CD4-positive, alpha-beta T cell treated with Interleukin-1 beta for 1 hour (primary cell): Measurements from ENCODE around the gene LRP1-AS.
A peak's percentile ranks its signal among the peaks of the same experiment; 100 is the strongest.
"Not testable (repeated sequence)": the region's sequence is repeated elsewhere in the genome, so short reads cannot be mapped to it uniquely, and the experiment has no call there.

Experiments used
- DNase-seq, 2 donors: peaks; one replicate each; pipeline ENCODE4 v3.0.0-alpha.2; 2020 to 2022

Gene LRP1-AS

GRCh38 chr12:57138526-57139272, 8.7 kb downstream of the LRP1-AS start:
- DNase-seq, result no peak

DNA sequence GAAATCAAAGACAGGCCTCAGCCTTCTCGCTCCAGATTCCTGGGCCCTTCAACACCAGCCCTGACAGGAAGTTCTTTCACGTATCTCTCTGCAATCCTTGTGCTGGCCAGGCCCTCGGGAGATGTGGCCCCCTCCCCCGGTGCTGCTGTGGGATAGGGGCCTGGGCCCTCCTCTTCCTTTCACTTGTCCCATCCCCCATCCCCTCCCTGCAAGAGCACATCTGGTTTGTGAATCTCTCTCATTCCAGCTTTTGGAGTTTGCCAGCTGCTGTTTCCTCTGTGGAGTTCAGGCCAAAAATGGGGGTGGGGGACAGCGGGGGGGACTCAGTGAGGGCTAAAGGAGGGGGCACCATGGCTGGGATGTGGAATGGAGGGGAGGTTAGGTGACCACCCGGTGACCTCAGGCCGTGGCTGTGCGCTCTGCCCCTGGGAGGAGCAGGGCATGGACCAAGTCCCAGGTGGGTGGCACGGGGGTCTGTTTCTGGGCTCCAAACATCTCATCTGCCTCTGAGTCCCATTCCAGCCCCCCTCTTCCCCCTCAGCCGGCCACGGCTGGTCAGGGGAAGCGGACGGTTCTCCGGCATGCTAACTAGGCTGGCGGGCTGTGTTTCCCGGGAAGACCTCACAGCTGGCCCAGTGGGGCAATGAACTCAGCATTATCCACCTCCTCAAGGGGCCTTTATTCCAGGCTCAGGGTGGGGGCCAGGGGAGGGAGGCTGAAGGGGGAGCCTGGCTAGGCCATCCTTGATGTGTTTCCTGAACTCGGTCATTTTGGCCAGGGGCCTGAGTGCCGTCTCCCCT, 11.7 kb downstream of the LRP1-AS start:
- DNase-seq, result no peak

GRCh38 chr12:57134949-57135348, 12.5 kb downstream of the LRP1-AS start:
- no peak for DNase-seq

GRCh38 chr12:57133916-57134315, 13.5 kb downstream of the LRP1-AS start:
- no peak for DNase-seq

GRCh38 chr12:57133013-57133569, 14.3 kb downstream of the LRP1-AS start:
- DNase-seq, result no peak

DNA sequence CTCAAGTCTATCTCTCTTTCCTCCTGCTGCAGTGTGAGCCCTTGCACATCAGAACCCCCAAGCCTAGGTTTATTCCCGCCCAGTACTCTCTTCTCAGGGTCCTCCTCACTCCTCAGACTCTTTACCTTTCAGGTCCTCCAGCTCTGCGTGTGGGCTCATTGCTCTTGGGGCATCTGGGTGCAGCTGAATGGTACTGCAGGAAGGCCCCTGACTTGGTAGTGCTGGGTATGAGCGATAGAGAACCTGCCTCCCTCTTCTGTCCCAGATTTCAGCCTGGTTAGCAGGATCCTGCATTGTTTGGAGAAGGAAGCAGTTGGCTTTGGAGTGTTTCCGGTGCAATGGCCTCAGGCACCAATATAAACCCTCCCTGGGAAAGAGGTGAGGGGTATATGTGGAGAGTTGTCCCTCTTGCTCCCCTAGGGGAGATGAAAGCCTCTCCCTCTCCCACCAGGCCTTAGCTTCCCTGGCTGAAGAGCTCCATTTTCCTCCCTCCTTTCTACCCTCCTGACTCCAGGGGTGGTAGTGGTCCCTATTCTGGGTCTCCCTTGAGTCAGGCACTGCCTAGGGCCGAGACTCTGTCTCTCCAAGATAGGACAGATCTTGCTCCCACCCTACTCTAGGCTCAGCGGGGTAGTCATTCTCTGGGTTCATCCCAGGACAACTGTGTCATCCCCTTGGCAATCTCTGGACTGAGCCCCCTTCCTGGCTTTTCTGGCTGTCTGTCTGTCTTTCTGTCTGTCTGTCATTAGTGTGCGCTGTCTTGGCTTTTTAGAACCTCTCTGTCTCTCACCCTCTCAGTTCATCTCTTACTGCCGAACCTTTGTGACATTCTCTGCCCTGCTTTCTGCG, 15.3 kb downstream of the LRP1-AS start:
- no peak for DNase-seq

- DNase-seq, result no peak
These were observed 16.5 kb downstream of the LRP1-AS start for GRCh38 chr12:57130941-57131340.

- DNase-seq, result peak in 1 of 2 donors; percentile 23
These were observed 17.5 kb downstream of the LRP1-AS start for GRCh38 chr12:57129889-57130288.

DNA sequence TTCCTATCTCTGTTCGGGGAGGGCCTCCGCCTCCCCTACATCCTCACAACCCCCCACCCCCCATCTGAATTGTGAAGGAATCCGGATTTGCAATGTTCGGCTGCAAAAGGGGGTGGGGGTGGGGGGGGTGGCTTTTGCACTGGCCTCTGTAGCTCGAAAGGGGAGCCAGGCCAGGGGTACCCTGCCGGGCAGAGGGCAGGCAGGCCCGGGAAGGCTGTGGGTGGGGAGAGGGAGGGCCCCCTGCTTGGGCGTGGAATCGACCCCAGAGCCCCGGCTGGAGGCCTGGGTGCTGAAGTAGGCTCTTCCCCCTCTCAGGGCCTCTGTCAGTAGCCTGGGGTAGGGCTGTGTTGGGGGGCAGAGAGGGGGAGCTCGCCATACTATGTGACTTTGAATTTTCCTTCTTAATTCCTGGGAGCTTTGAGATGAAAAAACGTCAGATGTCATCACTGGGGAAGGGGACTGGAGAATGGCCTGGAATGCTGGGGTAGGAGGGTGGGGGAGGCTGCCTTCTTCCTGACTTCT, 18.0 kb downstream of the LRP1-AS start:
- no peak for DNase-seq

- DNase-seq, result no peak
These were observed 18.7 kb downstream of the LRP1-AS start for GRCh38 chr12:57128519-57129247.

DNA sequence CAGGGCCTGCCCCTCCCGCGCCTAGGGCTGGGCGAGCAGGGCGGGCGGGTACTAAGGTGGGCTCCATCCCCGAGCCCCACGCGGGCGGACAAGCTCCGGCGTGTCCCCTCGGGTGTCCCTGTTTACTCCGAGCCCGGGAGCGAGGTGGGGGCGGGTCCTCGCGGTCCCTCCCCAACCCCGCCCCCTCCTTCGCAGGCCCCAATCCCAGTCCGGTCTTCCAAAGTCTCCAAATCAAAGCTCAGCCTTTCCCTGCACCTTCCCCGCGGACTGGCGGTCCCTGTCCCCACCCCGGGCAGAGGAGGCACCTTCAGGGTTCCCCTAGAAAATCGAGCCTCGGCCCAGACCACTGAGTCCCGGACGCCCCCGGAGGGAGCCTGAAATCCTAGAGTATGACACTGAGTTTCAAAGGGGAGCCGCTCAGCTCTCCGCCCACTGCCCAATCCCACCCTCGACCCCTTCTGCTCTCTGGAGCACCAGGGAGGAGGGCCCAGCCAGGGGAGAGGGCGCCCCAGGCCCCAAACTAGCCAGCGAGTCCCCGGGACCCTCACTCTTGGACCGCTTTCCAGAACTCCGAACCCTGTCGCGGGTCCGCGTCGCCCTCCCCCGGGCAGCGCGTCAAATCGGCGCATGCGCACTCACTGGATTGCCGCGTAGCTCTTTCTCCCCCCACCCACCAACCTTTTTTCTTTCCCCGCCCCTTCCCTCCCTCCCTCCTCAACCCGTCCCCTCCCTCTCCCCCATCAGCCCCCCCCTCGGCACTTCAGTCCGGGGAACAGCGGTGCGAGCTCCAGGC, 19.5 kb downstream of the LRP1-AS start, which contains the start of gene LRP1:
Gene LRP1, plus strand, starts transcription at position 758 of the 793 bp plus-strand sequence. CDS start 482 bp downstream, outside the sequence.
- DNase-seq, result peak; percentile 79

DNA sequence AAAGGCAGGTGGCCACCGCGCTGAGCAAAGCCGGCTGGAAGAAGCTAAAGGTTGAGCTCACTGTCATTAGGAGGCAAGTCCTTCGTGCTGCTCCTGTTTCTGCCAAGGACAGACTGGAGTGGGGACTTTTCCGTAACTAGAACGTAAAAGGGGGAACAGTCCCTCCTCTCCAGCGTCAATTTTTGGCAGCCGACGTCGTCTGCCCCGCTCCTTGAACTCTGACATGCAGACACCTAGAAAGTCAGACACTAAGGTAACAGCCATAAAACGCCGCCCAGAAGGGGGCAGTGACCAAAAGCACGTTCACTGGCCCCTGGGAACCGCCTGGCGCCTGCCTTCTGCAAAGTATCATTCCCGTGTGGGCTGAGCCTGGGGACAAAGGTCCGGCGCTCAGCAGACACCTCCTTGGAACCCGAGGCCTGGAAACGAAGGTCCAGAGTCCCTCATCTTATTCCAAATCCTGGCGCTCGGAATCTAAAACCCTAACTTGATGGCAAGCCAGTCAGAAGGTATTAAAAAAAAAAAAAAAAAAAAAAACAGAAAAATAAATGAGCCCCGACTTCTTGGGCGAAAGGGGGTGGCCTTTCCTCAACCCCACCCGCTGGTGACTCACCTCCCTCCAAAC, 20.2 kb downstream of the LRP1-AS start:
- peak; percentile 33 to 69 for DNase-seq

- DNase-seq, result no peak
These were observed 20.9 kb downstream of the LRP1-AS start for GRCh38 chr12:57126561-57126960.

GRCh38 chr12:57126061-57126460, 21.4 kb downstream of the LRP1-AS start:
- DNase-seq, result no peak

- DNase-seq, result peak; percentile 72 to 84
These were observed 23.1 kb downstream of the LRP1-AS start for GRCh38 chr12:57124261-57124877.

DNA sequence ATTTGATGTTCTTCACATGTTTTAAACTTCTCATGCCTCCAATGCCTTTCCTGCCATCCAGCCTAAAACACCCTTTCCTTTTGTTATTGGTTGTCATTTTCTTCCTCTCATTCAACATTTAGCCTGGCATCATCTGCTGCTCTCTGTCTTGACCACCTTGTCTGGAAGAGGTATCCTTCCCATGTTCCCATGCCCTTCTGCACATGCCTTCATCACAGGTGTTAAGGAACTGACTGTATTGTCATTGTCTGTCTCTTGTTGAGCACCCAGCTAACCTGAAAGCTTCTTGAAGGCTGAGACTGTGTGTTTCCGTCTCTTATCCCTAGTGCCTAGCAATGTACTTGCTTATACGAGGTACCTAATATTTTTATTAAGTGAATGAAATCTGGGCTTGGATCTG, 23.6 kb downstream of the LRP1-AS start:
- DNase-seq, result no peak

DNA sequence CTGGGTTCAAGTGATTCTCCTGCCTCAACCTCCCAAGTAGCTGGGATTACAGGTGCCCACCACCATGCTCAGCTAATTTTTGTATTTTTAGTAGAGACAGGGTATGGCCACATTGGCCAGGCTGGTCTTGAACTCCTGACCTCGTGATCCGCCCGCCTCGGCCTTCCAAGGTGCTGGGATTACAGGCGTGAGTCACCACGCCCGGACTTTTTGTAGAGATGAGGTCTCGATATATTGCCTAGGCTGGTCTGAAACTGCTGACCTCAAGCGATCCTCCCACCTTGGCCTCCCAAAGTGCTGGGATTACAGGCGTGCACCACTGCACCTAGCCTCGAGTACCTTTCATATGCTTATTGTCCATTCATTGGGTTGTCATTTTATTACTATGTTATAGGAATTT, 26.7 kb downstream of the LRP1-AS start:
- not testable (repeated sequence) for DNase-seq

GRCh38 chr12:57119294-57120085, 27.9 kb downstream of the LRP1-AS start:
- no peak for DNase-seq

GRCh38 chr12:57118711-57119271, 28.6 kb downstream of the LRP1-AS start:
- peak in 1 of 2 donors; percentile 38 for DNase-seq
